Iris pigment epithelial cell (primary cell): ENCODE data around the gene SLC10A4.
"Not testable (repeated sequence)": the region's sequence is repeated elsewhere in the genome, so short reads cannot be mapped to it uniquely, and the experiment has no call there.

ENCODE experiments used
- DNase-seq: peaks from one replicate; pipeline ENCODE4 v3.0.0-alpha.2; 2011; ENCODE audit warnings: low read depth

SLC10A4 gene, protein sequence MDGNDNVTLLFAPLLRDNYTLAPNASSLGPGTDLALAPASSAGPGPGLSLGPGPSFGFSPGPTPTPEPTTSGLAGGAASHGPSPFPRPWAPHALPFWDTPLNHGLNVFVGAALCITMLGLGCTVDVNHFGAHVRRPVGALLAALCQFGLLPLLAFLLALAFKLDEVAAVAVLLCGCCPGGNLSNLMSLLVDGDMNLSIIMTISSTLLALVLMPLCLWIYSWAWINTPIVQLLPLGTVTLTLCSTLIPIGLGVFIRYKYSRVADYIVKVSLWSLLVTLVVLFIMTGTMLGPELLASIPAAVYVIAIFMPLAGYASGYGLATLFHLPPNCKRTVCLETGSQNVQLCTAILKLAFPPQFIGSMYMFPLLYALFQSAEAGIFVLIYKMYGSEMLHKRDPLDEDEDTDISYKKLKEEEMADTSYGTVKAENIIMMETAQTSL

DNA sequence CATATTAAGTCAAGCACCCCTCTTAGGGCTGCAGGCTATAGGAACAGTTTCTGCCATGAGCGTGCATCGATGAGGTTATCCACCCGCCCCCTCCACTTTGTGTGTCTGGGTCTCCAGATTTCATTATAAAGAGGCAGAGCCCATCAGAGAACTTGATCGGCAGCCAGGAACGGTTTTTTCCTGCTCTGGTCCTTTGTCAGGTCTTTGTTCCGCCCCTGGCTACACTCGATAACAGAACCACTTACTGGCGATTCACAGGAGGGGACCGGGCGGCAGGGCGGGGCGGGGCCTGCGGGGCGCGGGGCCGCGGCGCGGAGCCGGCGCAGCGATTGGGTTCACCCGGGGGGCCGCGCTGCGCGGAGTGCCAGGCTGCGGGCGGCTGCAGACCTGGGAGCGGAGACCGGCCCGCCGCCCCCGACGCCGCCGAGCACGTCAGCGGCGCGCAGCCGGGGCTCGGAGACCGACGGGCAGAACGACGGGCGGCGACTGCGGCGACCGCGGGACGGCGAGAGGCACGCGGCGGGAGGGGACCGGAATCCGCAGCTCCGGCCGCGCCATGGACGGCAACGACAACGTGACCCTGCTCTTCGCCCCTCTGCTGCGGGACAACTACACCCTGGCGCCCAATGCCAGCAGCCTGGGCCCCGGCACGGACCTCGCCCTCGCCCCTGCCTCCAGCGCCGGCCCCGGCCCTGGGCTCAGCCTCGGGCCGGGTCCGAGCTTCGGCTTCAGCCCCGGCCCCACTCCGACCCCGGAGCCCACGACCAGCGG lies at the start of gene SLC10A4:
TSS of gene SLC10A4 (plus strand) at position 338 of the 771 bp plus-strand sequence. CDS start at position 557, 219 bp downstream.
- DNase-seq, result no peak

DNA sequence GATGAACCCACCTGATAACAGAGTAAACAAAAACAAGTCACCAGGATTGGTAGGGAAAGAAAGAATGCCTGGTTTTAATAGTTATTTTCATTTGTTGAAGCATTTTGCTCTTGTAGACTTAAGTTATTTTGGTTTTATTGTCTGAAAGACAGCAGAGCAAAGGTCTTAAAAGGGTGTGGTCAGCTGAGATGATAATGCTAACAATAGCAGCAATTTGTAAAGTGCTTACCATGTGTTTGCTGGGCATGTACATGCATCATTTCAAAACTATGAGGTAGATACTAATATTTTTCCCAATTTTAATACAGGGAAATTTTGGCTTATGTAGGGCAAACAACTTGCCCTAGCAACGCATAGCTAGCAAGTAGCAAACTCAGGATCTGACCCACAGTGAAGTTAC lies 46.8 kb upstream of the SLC10A4 start:
- no peak for DNase-seq

DNA sequence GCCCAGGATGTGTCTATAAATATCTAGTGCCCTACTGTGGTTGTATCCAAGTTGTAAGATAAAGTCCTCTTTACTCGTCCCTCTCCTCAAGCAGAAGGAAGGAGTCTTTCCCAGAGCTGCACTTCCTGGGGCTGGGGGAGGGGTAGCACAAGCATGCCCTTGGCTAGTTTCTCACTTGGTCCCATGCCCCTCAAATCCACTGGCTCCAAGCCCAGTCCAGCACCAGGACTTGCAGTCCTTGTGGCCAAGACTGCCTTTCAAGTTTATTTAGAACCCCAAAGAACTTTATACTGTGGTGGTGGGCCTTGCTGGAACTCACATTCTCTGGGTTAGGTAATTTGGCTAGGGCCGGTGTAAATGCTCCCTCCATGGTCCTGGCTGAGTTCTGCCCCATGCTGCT lies 43.2 kb upstream of the SLC10A4 start:
- DNase-seq, result no peak

DNA sequence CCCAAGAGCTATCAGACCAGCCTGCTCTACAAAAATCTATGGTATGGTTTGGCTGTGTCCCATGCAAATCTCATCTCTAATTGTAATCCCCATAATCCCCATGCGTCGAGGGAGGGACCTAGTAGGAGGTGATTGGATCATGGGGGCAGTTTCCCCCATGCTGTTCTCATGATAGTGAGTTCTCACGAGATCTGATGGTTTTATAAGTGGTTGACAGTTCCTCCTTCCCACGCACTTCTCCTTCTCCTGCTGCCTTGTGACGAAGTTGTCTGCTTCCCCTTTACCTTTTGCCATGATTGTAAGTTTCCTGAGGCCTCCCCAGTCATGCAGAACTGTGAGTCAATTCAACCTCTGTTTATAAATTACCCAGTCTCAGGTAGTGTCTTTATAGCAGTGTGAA lies 42.2 kb upstream of the SLC10A4 start:
- DNase-seq, result not testable (repeated sequence)

DNA sequence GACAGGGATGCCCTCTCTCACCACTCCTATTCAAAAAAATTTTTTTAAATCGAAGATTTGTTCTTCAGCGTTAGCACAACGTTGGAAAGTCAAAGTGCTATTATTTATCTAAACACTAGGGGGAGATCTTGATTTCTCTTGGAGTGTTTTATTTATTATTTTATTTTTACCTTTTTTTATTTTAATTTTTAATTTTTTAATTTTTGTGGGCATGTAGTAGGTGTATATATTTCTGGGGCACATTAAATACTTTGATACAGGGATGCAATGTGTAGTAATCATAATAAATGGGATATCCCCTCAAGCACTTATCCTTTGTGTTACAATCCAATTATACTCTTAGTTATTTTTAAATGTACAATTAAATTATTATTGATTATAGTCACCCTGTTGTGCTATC lies 37.4 kb upstream of the SLC10A4 start:
- peak; percentile 14 for DNase-seq

DNA sequence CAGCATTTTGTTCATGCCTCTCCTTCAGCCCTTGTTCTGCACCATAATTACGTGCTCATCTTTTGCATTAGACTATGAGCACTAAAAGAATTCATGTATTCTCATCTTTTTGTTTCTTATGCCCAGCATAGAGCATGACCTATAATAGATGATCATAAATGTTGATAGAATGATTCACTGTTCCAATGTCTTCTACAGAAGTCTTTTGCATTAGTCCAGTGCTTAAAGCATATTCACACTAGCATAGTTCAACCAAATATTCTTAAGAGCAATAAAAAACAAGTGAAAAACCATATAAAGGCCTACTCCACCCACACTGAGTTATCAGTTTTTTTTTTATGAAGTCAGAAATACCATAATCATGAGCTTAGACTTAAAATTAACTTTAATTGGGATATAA lies 36.5 kb upstream of the SLC10A4 start:
- no peak for DNase-seq

DNA sequence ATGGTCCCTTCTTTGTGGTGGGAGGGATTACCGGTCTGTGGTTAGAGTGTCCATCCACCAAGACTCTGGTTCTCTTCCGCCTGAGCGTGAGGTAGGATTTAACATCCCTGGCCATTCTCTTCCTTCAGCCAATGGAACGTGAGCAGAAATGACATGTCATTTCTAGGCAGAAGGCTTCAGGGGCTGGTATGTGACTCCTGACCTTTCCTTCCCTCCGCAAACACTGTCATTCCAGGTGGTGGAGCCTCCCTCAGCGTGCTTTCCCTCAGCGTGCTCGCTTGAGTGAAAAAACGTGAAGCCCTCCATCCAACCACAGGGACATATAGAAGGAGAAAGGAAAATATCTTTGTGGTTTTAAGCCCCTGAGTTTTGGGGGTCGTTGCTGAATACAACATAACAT lies 34.0 kb upstream of the SLC10A4 start:
- no peak for DNase-seq

DNA sequence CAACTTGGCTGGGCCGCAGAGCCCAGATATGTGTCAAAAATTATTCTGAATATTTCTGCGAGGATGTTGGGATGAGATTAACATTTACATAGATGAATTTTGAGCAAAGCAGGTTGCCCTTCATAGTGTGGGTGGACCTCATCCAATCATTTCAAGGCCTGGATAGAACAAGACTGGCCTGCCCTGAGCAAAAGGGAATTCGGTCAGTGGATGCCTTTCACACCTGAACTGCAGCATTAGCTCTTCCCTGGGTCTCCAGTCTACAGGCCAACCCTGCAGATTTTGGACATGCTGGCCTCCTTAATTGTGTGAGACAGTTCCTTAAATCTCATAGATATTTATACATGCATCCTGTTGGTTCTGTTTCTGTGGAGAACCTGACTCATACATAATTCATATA lies 32.4 kb upstream of the SLC10A4 start:
- no peak for DNase-seq

DNA sequence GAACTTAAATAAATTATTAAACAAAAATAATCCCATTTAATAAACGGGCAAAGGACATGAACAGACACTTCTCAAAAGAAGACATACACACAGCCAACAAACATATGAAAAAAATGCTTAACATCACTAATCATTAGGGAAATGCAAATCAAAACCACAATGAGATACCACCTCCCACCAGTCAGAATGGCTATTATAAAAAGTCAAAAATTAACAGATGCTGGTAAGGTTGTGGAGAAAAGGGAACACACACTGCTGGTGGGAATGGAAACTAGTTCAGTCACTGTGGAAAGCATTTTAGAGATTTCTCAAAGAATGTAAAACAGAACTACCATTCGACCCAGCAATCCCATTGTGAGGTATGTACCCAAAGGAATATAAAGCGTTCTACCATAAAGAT lies 31.5 kb upstream of the SLC10A4 start:
- not testable (repeated sequence) for DNase-seq

DNA sequence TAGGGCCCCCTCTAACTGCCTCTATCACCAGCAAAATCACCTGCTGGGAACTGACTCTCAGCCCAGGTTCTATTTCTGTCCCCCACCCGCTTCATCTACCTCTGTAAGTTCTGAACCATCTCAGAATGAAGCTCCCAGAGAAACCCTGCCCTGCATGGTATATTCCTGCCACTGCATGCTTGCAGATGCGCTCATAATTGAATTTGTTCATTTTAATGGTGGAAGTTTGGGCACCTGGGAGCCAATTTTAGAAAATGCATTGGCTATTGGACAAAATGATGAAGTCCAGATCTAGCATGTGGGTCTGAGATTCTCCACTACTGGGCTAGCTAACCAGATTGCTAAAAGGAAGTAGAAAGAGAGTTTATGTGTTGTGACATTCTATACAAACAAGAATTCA lies 28.6 kb upstream of the SLC10A4 start:
- DNase-seq, result no peak

DNA sequence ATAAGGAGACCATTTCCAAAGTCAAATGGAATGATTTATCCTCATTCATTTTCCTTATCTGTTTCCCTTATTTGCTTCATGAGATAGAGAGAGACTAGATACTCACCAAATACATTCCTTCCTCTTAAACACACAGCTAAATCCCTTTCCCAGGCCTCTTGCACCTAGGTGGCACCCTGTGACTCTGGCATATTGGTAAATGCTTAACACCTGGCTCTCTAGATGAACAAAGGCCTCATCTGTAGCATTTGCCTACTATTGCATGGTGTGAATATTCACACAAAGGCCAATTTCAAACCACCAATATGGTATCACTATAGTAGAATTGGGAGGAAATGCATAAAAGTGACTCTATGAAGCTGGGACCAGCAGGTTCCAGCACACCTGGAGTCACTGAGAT lies 22.1 kb upstream of the SLC10A4 start:
- no peak for DNase-seq

DNA sequence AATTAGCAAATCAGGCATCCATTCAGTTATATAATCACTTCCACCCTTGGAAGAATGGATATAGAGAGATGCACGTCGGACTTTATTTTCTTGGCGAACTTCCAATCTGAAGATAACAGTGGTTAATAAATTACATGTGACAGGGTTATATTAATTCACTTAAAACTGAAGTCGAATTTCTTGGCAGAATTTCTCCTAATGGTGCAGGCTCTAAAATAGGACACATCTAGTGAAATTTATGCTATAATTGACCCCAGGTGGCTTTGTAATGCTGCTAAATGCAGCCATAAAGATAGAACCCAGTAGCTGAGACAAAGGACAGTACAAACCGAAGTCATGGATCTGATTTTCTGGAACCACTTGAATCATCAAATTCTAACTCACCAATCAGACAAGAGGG lies 20.8 kb upstream of the SLC10A4 start:
- DNase-seq, result no peak

DNA sequence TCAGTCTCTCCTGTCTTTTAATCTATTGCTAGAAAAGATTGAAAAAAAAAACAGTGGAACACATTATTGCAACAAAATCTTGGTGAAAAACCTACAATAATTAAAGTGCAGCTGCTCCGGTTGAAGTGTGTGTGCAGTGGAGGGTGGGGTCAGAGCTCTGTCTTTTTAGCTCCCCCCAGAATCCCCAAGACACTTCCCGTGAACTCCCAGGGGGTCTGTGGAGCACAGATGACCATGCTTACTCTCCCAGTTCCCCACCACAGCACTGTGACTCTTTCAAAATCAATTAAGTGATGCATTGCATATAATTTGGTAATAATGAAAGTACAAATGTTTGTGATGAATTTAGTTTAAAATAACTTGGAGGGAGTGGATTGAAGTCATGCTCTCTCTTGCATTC lies 15.7 kb upstream of the SLC10A4 start:
- no peak for DNase-seq

DNA sequence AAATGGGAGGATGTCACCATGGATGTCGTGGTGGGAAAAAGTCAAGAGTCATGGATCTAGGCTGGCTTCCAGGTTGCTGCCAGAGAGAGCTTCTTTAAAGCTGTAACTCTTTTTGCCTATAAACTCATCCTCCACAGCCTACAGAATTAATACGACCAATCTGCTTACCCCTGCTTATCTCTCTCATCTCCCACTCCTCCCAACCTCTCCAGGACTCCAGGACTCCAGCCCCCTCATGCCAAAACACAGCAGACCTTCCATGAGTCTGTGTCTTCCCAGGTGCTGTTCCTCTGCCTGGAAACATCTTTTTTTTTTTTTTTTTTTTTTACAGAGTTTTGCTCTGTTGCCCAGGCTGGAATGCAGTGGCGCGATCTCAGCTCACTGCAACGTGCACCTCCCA lies 15.3 kb upstream of the SLC10A4 start:
- no peak for DNase-seq

DNA sequence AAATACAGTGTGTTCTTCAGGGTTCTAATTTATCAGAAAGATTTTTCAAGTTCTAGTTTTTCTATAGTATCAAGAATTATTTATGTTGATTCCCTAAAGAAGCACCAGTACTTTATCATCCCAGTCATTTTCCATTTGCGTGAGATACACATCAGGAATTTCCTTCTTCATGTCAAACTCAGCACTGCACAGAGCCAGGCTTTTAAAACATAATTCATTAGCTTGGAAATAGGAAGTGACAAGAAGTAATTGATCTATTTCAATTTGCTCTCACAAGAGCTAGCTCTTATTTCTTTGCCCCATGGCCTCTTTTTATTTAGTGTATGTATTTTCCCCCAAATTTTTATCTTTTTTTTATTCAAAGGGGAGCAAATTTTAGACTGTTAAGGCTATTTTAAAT lies 13.0 kb upstream of the SLC10A4 start:
- no peak for DNase-seq

DNA sequence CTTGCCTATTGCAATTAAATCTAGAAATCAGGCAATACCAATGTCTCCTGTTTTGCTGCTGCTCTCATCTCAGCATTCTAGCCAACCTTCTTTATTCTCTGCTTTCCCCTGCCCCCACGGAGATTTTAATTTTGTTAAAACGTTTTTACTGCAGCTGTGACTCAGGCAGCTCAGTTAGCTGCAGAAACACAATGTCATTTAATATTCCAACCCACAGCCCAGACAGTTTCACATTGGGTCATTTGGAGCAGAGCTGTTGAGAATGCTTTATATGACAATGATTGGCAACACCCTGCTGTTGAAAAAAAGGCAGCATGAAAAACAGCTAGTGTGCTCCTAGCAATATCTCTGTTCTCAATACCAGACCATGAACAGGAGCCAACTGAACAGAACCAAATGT lies 12.6 kb upstream of the SLC10A4 start:
- no peak for DNase-seq

DNA sequence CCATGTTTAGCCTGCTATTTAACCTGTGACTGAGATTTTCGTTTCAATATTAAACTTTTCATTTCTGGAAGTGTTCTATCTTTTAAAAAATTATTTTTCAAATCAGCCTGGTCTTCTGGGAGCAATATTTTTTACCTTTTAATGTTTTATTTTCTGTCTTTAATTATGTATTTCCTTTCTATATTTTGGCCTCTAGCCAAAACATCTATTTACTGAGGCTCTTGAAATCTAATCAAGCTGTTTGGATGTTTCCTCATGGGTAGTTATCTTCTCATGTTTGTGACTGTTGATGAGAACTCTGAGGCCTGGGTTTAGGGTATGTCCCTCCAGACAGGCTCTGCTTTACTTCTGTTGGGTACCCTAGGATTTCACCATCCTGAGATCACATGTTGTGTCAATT lies 10.3 kb upstream of the SLC10A4 start:
- DNase-seq, result no peak

DNA sequence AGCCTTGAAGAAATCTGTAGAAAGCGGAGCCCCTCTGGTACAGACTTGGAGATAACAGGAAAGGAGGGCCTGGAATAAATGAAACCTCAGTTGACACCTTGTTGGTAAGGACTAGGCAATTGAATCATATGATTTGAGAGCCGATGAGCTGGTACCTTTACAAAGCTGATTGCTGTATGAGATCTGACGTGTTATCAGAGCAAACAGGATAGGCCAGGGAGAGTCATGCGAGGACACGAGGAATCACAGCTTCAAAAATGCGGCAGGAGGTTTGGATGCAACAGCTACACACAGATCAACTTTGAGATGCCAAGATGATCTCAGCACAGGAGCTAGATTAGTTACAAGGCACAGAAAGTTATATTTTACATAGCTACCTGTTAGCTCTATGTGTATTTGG lies 7.4 kb upstream of the SLC10A4 start:
- DNase-seq, result no peak

DNA sequence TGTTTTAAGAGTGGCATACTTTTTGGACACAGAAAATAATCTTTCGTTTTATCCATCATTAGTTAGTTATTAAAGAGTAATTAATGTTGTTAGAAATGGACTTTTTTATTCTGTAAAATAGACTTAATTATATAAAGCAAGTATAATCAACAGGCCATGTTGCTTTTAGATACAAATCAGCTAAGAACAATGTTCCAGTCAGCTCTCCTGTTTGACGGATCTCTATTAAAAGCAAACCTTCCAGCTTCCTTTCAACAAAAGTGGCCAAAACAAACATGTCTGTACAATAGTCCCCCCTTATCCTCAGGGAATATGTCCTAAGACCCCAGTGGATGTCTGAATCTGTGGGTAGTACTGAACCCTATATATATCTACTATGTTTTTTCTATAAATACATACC lies 4.9 kb upstream of the SLC10A4 start:
- no peak for DNase-seq

DNA sequence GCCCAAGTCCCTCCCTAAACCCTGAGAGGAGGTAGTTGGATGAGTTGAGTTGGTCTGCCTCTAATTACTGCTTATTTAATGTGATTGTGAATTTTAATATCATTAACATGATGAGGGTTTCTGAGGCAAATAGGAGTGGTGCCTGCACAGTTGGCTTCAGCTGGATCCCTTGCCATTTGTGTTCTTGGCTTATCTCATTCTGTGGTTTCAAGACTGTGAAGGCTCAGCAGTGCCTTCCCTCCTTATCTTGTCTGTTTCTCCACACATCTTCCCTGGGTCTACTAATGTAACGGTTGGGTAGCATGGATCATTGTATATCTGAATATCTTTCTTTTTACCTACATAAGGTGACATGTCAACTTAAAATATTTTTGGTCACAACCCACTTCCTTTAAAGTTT lies 1.6 kb upstream of the SLC10A4 start:
- DNase-seq, result no peak

DNA sequence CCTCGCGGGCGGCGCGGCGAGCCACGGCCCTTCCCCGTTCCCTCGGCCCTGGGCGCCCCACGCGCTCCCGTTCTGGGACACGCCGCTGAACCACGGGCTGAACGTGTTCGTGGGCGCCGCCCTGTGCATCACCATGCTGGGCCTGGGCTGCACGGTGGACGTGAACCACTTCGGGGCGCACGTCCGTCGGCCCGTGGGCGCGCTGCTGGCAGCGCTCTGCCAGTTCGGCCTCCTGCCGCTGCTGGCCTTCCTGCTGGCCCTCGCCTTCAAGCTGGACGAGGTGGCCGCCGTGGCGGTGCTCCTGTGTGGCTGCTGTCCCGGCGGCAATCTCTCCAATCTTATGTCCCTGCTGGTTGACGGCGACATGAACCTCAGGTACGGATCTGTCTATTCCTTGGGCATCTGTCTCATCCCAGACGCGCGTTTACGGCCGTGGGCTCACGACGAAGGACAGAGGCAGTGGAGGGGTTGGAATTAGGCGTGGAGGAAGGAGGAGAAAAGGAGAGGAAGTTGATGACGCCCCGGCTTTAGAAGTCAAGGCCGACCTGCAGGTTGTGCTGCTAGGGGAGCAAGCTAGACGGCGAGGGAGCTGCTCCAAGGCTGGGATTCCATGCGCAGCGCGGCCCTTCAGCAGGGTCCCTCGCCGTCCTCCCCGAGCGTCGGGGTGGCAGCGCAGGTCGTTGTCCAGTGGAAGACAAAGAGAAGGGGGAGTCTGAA lies 792 bp downstream of the SLC10A4 start:
- DNase-seq, result no peak

DNA sequence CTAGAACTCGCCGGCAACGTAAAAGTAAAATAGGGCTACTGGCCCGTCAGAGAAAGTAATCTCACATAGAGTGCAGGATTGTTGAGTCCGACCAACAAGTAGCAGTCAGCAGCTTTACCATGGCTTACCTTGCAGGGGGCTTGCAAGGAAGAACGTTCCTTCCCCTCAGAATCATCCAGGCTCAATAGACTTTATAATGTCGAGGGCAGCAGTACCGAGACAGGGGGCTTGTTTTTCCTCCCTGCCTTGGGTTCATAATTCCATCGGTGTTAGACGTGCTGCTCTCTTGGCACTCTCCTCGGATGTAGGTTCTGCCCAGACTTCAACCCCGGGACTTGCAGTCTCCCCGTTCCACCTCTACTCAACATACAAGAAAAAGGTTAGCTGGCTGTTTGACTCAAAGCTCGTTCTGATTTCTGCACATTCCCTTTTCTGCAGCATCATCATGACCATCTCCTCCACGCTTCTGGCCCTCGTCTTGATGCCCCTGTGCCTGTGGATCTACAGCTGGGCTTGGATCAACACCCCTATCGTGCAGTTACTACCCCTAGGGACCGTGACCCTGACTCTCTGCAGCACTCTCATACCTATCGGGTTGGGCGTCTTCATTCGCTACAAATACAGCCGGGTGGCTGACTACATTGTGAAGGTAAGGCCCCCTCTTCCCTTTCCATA lies 1.5 kb downstream of the SLC10A4 start:
- no peak for DNase-seq
